GM19395 (cell line): Measurements from ENCODE around the gene IFNAR1.

Experiments used
- ATAC-seq: cut with Tn5 transposase; IDR thresholded peaks from one replicate; pipeline ENCODE4 v1.9.1; 2021; ENCODE audit warnings: mild to moderate bottlenecking, moderate library complexity; ENCODE audit not compliant: unreplicated experiment

Gene IFNAR1

GRCh38 chr21:33397717-33398116 lies 72.9 kb downstream of the IFNAR1 start:
- ATAC-seq = no peak

- ATAC-seq = no peak
These were observed 73.6 kb downstream of the IFNAR1 start for GRCh38 chr21:33398361-33398760.

GRCh38 chr21:33401630-33401992 lies 76.8 kb downstream of the IFNAR1 start:
- ATAC-seq = no peak

GRCh38 chr21:33402001-33402979 lies 77.5 kb downstream of the IFNAR1 start:
- no peak for ATAC-seq

GRCh38 chr21:33403128-33403785 lies 78.5 kb downstream of the IFNAR1 start, which contains the start of gene IFNGR2:
Gene IFNGR2 (plus strand): TSS chr21:33403413. CDS start chr21:33403544, 131 bp downstream.
- no peak for ATAC-seq

- ATAC-seq = no peak
These were observed 79.2 kb downstream of the IFNAR1 start for GRCh38 chr21:33403786-33404585.

GRCh38 chr21:33406493-33406892 lies 81.7 kb downstream of the IFNAR1 start:
- no peak for ATAC-seq
